ENCODE results near the gene UBTF.
"Not testable (repeated sequence)": the region's sequence is repeated elsewhere in the genome, so short reads cannot be mapped to it uniquely, and the experiment has no call there.

Gene UBTF

DNA sequence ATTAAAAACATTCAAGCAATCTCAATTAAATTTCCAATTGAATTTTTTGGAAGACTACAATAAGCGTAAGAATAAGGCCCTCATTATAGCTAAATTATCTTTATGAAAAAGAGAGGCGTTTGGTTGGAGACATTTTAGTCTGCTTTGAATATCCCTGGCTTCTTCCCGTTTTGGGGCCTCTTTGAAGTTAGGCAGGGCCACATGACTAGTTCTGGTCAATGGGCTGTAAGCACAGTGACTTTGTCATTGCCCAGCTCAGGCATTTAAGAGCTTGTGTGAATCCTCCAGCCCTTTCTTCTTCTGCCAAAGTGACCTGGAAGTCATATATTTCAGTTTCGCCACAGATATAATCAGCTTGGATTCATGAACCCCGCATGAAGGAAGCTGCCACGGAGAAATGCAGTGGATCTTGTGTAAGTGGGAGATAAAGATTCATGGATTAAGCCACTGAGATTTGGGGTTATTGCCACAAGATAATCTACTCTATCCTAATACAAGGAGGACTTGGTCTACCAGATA is 21.7 kb upstream of the UBTF start:
- no peak for DNase-seq

DNA sequence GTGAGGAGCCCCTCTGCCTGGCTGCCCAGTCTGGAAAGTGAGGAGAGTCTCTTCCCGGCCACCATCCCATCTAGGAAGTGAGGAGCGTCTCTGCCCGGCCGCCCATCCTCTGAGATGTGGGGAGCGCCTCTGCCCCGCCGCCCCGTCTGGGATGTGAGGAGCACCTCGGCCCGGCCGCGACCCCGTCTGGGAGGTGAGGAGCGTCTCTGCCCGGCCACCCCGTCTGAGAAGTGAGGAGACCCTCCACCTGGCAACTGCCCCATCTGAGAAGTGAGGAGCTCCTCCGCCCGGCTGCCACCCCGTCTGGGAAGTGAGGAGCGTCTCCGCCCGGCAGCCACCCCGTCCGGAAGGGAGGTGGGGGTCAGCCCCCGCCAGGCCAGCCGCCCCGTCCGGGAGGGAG is 18.4 kb upstream of the UBTF start:
- DNase-seq: not testable (repeated sequence)

DNA sequence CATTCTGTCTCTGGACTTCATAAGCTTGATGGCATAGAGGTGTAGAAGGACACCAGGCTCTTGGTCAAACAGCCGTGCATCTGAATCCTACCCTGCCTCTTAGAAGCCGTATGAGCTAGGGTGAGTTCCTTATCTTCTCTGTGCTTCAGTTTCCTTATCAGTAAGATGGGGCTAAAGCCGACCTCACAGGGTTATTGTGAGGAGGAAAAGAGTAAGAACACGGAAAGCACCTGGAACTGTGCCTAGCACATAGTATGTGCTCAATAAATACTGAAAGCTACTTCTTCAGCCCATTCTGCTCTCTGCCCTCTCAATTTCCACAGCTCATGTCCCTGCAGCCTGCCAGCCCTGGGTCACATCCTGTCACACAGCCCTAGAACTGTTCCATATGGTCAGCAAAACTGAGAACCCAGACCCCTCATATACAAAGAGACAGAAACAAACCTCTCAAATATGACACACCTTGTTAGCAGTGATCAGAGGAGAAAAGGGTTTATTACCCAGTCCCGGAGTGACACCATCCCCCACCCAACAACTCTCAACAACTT is 17.0 kb upstream of the UBTF start:
- no peak for DNase-seq

DNA sequence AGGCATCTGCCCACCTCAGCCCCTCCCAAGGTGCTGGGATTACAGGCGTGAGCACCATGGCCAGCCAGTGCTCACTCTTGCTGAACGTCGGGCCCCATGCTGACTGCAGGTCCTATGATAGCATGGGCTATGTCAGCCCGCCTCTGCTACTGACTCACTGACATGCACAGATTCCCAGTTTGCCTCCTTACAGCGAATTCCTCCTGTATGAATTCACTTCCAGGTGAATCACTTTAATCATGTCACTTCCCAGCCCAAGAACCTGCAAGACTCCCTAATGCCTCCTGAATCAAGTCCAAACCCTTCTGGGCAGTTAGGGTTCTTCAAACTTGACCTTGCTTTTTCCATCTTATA is 16.1 kb upstream of the UBTF start:
- DNase-seq: no peak

DNA sequence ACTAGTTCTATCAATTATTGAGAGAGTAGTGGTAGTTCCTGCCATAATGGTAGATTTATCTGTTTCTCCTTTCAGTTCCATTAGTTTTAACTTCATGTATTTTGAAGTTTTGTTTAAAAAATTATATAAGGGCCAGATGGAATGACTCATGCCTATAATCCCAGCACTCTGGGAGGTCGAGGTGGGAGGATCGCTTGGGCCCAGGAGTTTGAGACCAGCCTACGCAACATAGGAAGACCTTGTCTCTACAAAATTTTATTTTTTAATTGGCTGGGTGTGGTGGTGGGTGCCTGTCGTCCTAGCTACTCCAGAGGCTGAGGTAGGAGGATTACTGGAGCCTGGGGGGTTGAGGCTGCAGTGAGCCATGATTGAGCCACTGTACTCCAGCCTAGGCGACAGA is 14.1 kb upstream of the UBTF start:
- DNase-seq: no peak

DNA sequence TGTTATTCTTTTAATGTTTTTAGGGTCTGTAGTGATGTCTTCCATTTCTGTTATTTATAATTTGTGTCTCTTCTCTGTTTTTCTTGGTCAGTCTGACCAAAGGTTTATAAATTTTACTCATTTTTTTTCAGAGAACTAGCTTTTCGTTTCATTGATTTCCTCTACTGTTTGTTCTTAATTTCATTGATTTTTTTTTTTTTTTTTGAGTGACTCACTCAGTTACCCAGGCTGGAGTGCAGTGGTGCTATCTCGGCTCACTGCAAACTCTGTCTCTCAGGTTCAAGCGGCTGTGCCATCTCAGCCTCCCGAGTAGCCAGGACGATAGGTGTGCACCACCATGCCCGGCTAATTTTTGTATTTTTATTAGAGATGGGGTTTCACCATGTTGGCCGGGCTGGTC is 12.6 kb upstream of the UBTF start:
- no peak for DNase-seq

DNA sequence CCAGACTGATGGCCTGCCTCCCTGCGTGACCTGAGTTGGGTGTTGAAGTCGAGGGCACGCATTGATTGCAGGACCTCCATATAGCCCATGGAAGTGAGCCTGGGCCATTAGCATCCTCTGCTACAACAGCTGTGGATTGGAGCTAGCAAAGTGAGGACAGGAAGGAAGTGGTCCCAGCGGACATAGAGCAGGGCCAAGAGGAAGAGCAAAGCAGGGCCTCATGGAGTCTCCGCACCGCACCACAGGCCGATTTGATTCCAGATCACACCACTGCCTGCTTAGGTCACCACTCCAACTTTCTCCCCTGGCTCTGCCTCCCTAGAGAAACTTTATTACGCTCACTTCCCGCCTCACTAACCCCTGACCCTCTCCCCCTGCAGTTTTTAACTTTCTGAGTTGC is 10.7 kb upstream of the UBTF start:
- no peak for DNase-seq

DNA sequence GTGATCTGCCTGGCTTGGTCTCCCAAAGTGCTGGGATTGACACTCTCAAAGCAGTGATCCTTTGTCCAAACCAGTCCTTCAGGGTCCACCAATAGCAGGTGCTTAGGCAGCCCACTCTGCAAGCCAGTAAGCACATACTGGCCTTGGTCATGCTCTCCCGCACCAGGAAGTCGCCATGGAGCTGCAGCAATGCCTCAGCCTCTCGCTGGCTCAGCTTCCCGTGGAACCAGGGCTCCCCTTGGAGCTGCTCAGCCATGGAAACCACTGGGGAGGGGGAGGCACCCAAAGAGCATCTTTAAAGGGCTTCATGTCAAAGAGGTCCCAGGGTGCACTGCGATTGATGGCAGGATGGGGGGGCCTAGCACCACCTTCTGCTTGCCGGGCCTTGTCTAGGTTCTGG is 9.6 kb upstream of the UBTF start:
- no peak for DNase-seq

DNA sequence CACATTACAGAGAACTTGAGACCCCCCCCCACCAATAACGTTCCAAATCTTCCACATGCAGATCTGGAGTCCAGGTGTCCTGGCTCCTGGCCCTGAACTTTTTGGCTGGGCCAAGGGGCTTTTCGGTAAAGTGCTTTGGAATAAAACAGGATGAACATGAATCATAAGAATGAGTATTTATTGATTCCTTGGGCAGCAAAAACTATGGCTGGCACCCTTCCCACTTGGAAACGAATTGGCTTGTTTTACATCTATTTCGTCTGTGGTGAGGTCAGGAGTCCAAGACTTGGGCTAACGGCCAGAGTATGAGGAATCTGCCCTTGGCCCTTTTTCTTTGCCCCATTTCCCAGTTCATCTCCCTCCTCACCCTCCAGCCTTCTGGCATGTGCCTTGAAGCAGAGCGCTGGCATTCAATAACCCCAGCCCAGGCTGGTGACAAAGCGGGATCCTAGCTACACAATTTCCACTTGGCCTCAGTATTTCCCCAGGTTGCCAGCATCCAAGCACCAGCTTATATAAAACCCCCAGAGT is 4.1 kb upstream of the UBTF start:
- DNase-seq: no peak

DNA sequence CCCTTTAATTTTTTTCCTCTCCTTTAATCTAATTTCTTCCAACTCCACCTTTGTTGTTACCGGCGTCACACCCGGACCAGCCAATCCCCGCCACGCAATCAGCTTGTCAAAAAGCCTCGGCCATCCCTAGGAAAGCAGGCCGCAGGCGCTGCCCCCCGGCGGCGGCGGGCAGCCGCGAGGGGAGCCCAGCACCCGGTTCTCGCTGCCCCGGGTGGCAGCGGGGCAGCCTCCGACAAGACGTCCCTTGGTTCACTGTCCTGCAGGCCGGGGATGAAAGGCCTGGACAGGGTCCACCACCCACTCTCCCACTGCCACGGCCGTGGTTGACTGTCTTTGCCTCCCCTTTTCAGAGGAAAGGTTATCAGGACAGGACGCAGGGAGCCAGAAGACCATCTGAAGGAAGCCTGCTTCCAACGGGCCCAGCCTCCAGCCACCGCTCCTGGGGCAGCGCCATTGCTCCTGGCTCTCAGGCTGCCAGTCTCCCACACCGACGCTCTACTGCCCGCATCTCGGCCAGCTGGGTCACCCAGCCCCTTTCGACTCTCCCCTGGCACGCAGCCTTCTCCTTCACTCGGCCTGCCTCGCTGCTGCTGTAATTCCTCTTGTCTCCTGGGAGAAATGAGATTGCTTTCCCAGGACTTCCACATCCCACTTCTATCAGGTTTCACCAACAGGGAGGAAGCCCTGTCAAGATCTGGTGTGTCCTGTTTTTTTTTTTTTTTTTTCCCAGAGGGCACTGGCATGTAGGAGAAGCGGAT is 2.8 kb upstream of the UBTF start:
- DNase-seq: no peak

DNA sequence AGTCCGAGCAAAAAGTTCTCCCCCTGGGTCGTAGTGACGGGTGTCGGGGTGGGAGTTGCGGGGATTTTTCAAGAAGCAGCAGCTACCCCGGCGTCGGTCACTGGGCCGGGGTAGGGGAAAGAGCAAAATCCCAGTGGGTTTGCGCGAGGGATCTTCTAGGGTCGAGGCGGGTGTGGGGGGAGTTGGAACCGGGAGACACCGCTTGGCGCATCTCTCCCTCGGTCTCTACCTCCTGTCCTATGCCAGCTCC is 2.3 kb upstream of the UBTF start:
- DNase-seq: no peak

DNA sequence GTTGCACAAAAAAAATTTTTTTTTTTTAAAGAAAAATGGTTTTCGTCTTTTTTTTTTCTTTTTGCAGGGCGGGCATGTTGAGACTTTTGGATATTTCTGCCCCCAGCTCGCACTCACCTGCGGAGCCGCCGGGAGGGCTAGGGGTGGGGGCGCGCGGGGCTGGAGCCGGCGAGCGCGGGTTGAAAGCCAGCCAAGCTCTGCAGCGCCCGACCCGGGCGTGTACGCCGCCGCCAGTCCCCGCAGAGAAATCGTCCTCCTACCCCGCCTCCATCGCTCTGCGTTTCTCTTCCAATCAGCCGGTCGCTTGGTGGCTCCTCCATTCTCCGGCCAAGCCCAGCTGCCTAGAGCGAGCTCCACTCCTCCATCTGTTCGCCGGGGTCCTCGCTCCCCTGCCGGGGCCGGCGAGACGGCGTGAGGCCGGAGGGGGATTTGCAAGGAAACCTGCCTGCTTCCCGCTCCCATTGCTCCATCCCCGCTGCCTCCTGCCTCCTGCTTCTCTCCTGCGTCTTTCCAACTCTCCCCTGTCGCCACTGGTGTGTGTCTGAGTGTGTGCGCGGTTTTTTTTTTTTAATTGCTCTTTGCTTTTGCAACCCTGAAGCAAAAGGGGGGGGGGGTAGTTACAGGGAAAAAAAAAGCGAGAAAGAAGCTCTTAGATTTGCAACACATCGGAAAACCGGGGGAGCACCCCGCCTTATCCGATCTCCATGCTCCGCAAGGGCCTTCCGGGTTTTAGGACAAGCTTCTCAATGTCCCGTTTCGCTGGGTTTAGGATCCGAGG is 1.8 kb upstream of the UBTF start:
- peak; percentile 45 to 54 for DNase-seq

DNA sequence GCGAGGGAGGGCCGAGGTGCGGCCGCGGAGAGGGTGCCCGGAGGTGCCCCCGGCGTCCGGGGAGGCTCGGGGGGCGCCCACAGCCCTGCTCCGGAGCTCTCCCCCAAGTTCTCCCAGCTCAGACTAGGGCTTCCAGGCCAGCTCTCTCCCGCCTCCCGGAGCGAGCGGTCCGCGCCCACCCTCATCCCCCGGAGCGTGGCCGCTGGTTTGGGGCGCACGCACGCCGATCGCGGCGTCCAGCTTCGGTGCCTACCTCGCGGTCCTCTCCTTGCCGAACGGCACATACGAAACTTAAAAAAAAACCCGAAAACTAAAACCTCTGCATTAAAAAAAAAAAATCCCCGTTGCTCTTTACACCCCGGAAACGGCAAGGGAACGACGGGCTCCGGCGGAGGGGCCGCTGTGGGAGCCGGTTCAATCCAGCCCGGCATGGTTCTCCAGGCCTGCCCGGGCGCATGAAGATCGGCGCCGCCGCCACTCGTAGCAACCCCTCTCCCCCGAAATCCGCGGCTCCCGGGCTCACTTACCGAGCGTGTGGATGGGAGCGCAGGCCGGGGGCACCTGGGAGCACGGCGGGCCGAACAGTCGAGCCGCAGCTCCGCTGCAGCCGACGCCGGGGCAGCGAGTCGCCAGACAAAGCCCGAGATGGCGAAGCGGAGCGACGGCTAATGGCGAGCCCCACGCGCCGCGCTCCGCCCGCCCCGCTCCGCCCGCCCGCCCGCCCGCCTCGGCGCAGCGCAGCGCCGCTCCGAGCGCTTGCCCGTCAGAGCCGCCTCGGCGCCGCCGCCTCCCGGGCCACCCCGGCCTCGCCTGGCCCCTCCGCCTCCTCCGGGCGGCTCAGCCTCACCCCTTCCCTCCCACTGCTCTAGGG is 973 bp upstream of the UBTF start:
- no peak for DNase-seq

DNA sequence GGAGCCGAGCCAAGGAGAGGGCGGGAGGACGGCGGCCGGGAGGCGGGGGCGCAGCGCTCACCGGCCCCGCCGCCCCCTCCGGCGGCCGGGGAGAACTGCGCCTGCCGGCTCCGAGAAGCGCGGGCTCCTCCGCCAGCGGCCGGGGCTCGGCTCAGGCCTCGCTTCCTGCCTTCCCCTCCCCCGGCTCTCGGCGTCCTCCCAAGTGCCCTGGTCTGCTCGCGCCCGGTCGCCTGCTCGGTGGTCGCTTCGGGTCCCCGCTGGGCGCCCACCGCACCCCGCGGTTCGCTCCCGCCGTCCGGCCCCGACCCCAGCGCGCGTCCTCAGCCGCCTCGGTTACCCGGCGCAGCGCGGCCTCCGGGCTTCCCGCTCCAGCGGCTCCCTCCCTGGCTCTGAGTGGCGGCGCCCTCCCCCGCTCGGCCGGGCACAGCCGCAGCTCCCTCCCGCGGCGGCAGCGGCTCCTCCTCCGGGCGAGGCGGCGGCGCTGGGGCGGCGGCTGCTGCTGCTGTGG is 313 bp downstream of the UBTF start:
- DNase-seq: peak; percentile 51 to 73

DNA sequence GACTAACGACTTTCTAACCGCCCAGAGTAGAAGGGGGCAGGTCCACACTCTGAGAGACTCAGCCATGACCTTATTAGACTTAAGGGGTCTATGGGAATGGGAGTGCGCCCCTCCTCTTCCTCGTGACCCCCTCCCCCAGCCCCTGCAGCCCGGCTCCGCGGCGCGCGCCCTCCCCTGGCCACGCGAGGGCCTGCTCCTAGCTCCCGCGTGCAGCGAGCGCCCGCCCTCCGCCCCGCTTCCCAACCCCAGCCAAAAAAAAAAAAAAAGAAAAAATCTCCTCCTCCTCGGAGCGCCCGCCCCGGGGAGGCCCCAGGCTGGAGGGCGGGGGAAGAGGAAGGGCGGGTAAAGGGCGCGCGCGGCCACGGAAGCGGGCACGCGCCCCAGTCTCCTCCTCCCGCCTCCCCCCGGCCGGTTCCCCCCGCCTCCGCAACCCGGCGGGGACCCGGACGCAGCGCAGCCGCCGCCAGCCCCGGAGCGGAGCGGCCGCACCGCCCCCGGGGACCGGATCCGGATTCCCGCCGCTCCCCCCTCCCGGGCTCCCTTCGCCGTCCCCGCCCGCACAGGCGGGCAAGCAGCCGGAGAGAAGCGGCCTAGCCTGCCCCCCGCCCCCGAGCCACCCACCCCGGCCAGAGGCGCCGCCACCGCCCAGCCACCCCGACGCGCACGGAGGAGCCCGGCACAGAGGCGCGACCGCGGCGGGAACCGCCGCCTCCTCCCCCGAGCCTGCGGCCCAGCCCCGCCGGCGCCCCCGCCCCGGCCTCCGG is 949 bp downstream of the UBTF start:
- DNase-seq: peak; percentile 80 to 81

DNA sequence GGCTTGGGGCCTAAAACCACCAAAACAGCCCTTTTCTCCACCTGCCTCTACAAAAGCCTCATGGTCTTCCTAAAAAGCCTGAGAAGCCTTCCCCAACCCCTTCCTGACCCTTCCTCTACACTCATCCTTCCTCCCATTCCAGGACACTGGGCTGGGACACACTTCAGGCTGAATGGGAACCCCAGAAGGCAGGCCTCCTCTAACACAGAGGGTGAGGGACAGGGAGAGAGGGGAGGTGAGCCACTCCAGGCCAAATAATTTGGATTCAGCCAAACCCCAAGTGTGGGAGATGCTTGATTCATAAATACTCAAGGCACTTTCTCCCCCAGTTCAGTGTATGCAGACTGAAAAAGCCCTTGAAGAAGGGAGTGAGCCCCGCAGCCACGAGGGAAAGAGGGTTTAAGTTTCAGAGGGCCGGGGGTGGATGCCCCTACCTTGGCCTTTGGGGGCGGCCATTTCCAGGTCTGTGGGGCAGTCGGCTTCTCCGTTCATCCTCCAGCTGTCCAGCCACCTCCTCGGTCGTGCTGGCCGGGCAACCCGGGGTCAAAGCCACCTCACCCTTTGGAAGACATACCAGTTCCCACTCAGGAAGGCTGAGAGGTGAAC is 1.6 kb downstream of the UBTF start:
- DNase-seq: no peak

DNA sequence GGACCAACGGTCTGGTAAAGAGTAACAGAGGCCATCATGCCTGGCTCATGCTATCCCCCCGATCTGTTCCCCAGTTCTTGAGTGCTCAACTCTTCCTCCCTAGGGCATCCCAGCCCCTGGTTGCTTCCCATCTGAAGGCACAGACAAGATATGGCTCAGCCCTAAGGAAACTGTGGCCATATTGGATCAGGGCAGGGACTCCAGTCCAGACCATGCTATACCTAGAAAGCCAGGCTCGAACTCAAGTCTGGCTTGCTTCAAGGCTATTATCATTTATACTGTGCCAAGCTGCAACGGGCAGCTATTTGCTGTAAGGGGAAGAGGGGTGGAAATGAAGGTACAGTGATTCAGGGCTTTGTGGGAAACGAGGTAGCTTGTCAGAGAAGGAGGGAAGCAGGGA is 2.8 kb downstream of the UBTF start:
- DNase-seq: no peak

DNA sequence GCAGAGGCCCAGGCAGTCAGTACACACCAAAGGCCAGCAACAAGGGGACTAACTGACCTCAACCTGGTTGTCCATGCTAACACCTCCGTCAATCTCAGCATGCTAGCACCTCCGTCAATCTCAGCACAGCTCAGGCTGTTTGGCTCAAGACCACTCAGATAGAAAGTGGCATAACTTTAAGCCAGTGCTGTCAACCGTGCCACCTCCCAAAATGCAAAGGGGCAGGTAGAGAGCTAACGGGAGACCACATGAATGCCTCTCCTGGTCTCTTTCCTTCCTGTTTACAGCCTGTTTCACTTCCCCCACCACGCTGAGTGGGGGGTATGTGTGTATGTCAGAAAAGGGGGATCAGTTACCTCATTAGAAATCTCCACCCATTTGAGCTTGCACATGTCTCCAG is 3.3 kb downstream of the UBTF start:
- DNase-seq: no peak

DNA sequence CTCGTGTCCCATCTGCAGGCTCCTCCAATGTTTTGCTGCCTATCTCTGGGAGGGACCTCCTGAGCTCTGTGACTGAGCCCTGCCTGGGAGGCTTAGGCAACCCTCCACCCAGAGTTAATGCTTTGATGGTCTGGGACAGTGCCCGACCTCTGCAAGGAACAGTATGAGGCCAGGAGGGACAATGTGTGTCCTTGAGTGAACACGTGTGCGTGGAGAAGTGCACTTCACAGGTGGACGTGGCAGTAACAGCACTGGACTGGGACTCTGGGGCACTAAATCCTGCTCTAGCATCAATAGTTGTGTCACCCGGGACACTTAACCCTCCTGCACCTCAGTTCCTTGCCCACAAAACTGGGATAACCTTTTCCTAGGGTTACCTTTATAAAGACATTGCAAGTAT is 4.6 kb downstream of the UBTF start:
- no peak for DNase-seq

DNA sequence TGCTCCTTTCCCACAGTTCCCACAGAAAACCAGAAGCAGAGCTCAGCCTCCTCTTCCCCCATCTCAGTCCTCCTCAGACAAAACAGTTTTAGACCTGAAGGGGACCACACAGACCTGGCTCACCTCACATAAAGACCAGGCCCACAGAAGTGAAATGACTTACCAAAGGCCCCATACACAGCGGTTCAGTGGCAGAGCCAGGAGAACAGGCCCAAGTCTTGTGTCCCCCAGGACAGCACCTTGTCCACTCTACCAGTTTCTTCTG is 5.3 kb downstream of the UBTF start:
- DNase-seq: no peak

DNA sequence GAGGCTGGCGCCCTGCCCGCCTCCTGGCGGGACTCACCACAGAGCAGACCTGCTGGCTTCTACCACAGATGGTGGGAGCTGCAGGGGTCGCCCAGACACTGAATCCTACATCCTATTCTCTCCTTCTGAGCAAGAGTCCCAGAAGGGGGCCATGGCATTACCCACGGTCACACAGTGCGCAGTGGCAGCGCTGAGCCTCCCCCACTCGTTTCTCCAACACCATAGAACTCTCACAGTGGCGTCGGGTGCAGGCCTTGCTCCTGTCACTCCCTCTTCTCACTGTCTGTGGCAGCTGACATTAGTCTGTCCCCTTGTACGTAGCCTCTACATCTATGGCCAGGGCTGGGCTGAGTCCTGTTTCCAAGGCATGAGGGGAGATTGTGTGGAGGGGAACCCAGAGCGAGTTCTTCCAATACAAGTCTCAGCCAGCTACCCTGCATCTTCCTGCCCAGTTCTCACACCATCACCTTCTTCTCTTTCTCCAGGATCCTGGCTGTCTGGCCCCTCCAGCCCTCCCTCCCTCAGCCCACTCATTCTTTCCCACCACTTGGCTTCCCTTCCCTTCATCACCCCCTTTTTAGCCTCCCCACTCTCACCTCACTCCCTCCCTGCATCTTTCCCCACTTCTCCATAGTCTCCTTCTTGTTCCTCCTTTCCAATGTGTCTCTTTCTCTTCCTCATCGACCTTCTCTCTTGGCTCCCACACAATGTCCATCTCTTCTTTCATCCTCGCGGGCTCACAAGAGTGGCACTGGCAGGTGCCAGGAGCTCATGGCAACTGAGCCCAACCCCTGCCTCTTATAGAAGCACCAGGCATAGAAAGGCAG is 5.9 kb downstream of the UBTF start:
- no peak for DNase-seq
